HepG2 (cell line): Measurements from ENCODE around the gene DDO. TPM values are rescaled to one million over a fixed set of nuclear protein-coding genes. Genes with fewer than 3 reads are reported as not detected.

Experiments used
- ATAC-seq: fragments of 200-7000 bp; cut with Tn5 transposase; 3 replicates; pipeline ENCODE4 v1.9.1; 2020; ENCODE audit warnings: mild to moderate bottlenecking, moderate library complexity
- BruUV-seq: library from RNA; stranded (reverse); fragments of 400-500 nt; replicated peaks from 2 replicates; lab custom pipeline; 2021; lab: Mats Ljungman, UMichigan
- CTCF ChIA-PET: fragments of 300-600 bp; formaldehyde crosslinking; extraction: SDS; loops from one replicate; lab custom pipeline; 2021; ENCODE audit warnings: low total read pairs, inconsistent platforms, low intra/inter-chr PET ratio; lab: Yijun Ruan, JAX
- POLR2A ChIA-PET: fragments of 350-600 bp; sonication (Branson Sonifier 250); formaldehyde crosslinking; loops from one replicate; lab custom pipeline; 2020; ENCODE audit warnings: antibody characterized with exemption, inconsistent platforms; lab: Yijun Ruan, JAX
- DNase-seq: peaks from one replicate; pipeline ENCODE4 v3.0.0-alpha.2; 2015; ENCODE audit warnings: low spot score
- FAIRE-seq: peaks from 3 replicates; lab custom pipeline; 2011; peaks lifted over from hg19 to GRCh38; lab: Jason Lieb, UNC
- H2AFZ ChIP-seq: one replicate; pipeline ENCODE4 v1.6.1; 2011; ENCODE audit warnings: low read length, inconsistent platforms
- H3K27ac ChIP-seq: fragments of 300-600 bp; 3 replicates; pipeline ENCODE4 v1.8.0; 2011; ENCODE audit warnings: mixed run types, mild to moderate bottlenecking, mixed read lengths, low read length, inconsistent platforms; ENCODE audit not compliant: insufficient read depth; ENCODE audit errors: extremely low read length
- H3K27me3 ChIP-seq, 2 experiments: fragments of 200-600 bp in 1 of 2; 2 replicates in 1 of 2; 3 replicates in 1 of 2; pipeline versions ENCODE4 v1.6.0 to v1.8.0; 2011; ENCODE audit warnings: low read length in 2 of 2, mild to moderate bottlenecking in 2 of 2, moderate library complexity in 2 of 2, inconsistent platforms in 1 of 2; ENCODE audit not compliant: insufficient read depth in 2 of 2, control insufficient read depth in 1 of 2
- H3K36me3 ChIP-seq, 2 experiments: fragments of 200-600 bp in 1 of 2; replicated peaks in 1 of 2; 2 replicates in 1 of 2; 3 replicates in 1 of 2; pipeline versions ENCODE4 v1.5.1 to v1.8.0; 2011; ENCODE audit warnings: low read length in 2 of 2, inconsistent platforms in 1 of 2; ENCODE audit not compliant: insufficient read depth in 2 of 2, control insufficient read depth in 1 of 2
- H3K4me1 ChIP-seq: 2 replicates; pipeline ENCODE4 v1.5.1; 2012; ENCODE audit warnings: low read length, inconsistent platforms; ENCODE audit not compliant: insufficient read depth
- H3K4me2 ChIP-seq: 2 replicates; pipeline ENCODE4 v1.6.0; 2011; ENCODE audit warnings: low read depth, low read length, inconsistent platforms
- H3K4me3 ChIP-seq, 3 experiments: fragments of 200-600 bp in 1 of 3; sonication (generic), shearing (Covaris generic) in 1 of 3; replicated peaks in 1 of 3; 2 replicates each; pipeline ENCODE4 v1.5.1; 2011 to 2016; ENCODE audit warnings: low read length in 3 of 3, inconsistent platforms in 2 of 3, low read depth in 2 of 3, mild to moderate bottlenecking in 2 of 3, control low read depth in 1 of 3, mixed read lengths in 1 of 3; ENCODE audit not compliant: insufficient read depth in 1 of 3
- H3K79me2 ChIP-seq: one replicate; pipeline ENCODE4 v1.6.1; 2011; ENCODE audit warnings: low read length, inconsistent platforms; ENCODE audit not compliant: insufficient read depth
- H3K9ac ChIP-seq: 2 replicates; pipeline ENCODE4 v1.6.0; 2011; ENCODE audit warnings: mild to moderate bottlenecking, low read depth, low read length, inconsistent platforms; ENCODE audit not compliant: insufficient read depth
- H3K9me3 ChIP-seq: 2 replicates; pipeline ENCODE4 v1.5.1; 2012; ENCODE audit warnings: mild to moderate bottlenecking, low read length
- H4K20me1 ChIP-seq: 2 replicates; pipeline ENCODE4 v1.6.0; 2011; ENCODE audit warnings: inconsistent platforms, mild to moderate bottlenecking, low read length, moderate library complexity; ENCODE audit not compliant: insufficient read depth
- ATM ChIP-seq: fragments of 450-650 bp; IDR thresholded peaks from 2 replicates; pipeline ENCODE4 v1.7.1; 2017; ENCODE audit warnings: mild to moderate bottlenecking, borderline replicate concordance
- HNF4G ChIP-seq, 2 experiments: sonication (generic) in 1 of 2; formaldehyde crosslinking in 1 of 2; IDR thresholded peaks; 2 replicates each; pipeline versions ENCODE4 v1.4.0 to v1.6.1; 2011 to 2020; ENCODE audit warnings: borderline replicate concordance in 2 of 2, low read depth in 2 of 2, mild to moderate bottlenecking in 2 of 2, low read length in 1 of 2, missing genetic modification reagents in 1 of 2, moderate library complexity in 1 of 2
- NR2F1 ChIP-seq, 2 experiments: fragments of 450-650 bp in 1 of 2; formaldehyde crosslinking in 1 of 2; IDR thresholded peaks; 2 replicates each; pipeline versions ENCODE4 v1.5.0 to v1.6.1; 2016 to 2020; ENCODE audit warnings: mild to moderate bottlenecking in 1 of 2, missing compliant biosample characterization in 1 of 2, missing genetic modification reagents in 1 of 2, moderate library complexity in 1 of 2
- PRDM10 ChIP-seq: sonication (generic); formaldehyde crosslinking; IDR thresholded peaks from 2 replicates; pipeline ENCODE4 v1.4.0; 2020; ENCODE audit warnings: low read depth, missing genetic modification reagents
- TEF ChIP-seq: sonication (generic); formaldehyde crosslinking; IDR thresholded peaks from 2 replicates; pipeline ENCODE4 v1.5.0; 2020; ENCODE audit warnings: missing genetic modification reagents
- ZNF10 ChIP-seq: sonication (generic); formaldehyde crosslinking; IDR thresholded peaks from 2 replicates; pipeline ENCODE4 v1.4.0; 2020; ENCODE audit warnings: mild to moderate bottlenecking, low read depth, missing genetic modification reagents, borderline replicate concordance
- ZNF496 ChIP-seq: sonication (generic); formaldehyde crosslinking; IDR thresholded peaks from 2 replicates; pipeline ENCODE4 v1.8.1; 2023; ENCODE audit warnings: mild to moderate bottlenecking, moderate library complexity, missing genetic modification reagents; ENCODE audit not compliant: insufficient replicate concordance
- ZNF543 ChIP-seq: sonication (generic); formaldehyde crosslinking; IDR thresholded peaks from 2 replicates; pipeline ENCODE4 v1.4.0; 2020; ENCODE audit warnings: mild to moderate bottlenecking, missing genetic modification reagents
- ZSCAN31 ChIP-seq: sonication (generic); formaldehyde crosslinking; IDR thresholded peaks from 2 replicates; pipeline ENCODE4 v1.5.0; 2020; ENCODE audit warnings: low read depth, mild to moderate bottlenecking, missing genetic modification reagents
- WGBS: methylation state at CpG from one replicate; pipeline ENCODE4 v1.1.6; 2017; ENCODE audit warnings: low lambda C conversion rate; 5-methylcytosine and 5-hydroxymethylcytosine counted together
- in situ Hi-C: cut with HindIII; loops from 2 replicates; pipeline ENCODE4 v1.10.0; 2017; ENCODE audit warnings: low pct_unique_long_range_greater_than_20kb; ENCODE audit not compliant: extremely low pct_ligation_motif_present
- intact Hi-C: fragments of 100-400 bp; cut with micrococcal nuclease; formaldehyde crosslinking; loops from one replicate; pipeline ENCODE4 v1.10.0; 2022; ENCODE audit not compliant: unreplicated experiment
- polyA plus RNA-seq, 8 experiments: library from polyadenylated mRNA; depleted of rRNA in 3 of 8; stranded (reverse) in 7 of 8; unstranded in 1 of 8; fragments of >200 nt; fragmentation: Illumina TruSeq in 4 of 8; extraction: Trizol in 4 of 8; gene quantifications; 2 replicates each; pipeline versions ENCODE4 v1.2.1 to v1.2.3, GENCODE V29; 2011 to 2016; ENCODE audit warnings: low read depth in 4 of 8, missing spikeins in 1 of 8, mixed read lengths in 1 of 8; ENCODE audit not compliant: insufficient read depth in 1 of 8
- total RNA-seq, 5 experiments: library from RNA; depleted of rRNA; stranded (reverse); fragments of >200 nt; fragmentation: Illumina TruSeq; extraction: Trizol; gene quantifications; 2 replicates each; pipeline ENCODE4 v1.2.3, GENCODE V29; 2016; ENCODE audit warnings: low read depth in 1 of 5
- TF ChIP-seq, protein P1 (sequence below): sonication (generic); formaldehyde crosslinking; IDR thresholded peaks from 2 replicates; pipeline ENCODE4 v1.4.0; 2020; ENCODE audit warnings: missing genetic modification reagents
- TF ChIP-seq, protein P2 (sequence below): sonication (generic); formaldehyde crosslinking; IDR thresholded peaks from 2 replicates; pipeline ENCODE4 v1.4.0; 2020; ENCODE audit warnings: mild to moderate bottlenecking, missing genetic modification reagents
- TF ChIP-seq, protein P3 (sequence below): sonication (generic); formaldehyde crosslinking; IDR thresholded peaks from 2 replicates; pipeline ENCODE4 v1.4.0; 2020; ENCODE audit warnings: missing genetic modification reagents, borderline replicate concordance

The DDO gene
- total and polyA plus RNA-seq, 2 of the 13 experiments (the other 11 are each of a cell fraction or from before 2014, with no cell fraction given) = 6.1 to 10.3 TPM

DNA sequence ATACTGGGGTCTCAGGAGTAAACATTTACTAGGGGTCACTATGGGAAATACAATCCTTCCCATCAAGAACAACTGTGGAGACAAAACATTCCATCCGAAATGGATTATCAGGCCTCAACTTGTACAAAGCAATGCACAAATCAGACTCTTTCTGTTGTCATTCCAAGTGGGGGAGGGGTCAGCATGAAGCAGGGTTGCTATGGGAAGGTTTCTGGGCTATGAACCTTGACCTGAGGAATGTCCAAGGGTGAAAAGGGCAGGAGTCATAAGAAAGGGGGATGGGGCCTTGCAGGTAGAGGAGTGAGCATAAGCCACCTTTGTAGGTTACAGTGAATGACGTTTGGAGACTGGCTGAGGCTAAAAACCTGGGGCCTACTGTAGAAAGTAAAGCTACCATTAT lies 60.4 kb downstream of the DDO start:
- no peak overlapping the region for H3K9ac ChIP-seq
- WGBS = 0% methylated on average over 2 of the region's 2 CpGs
- ATAC-seq = no peak
- in situ Hi-C loops (no loop called here), intact Hi-C loops (no loop called here)
- H3K79me2 ChIP-seq = no peaks in the 10 kb centered on the region
- no peak overlapping the region for H3K27ac ChIP-seq
- no TSS peak for BruUV-seq
- H3K36me3 ChIP-seq = no peaks in the 10 kb centered on the region
- H3K4me3 ChIP-seq = no peak overlapping the region
- no peaks in the 10 kb centered on the region for H3K9me3 ChIP-seq
- H3K4me1 ChIP-seq = peaks cover 27% of the 10 kb centered on the region
- no peak for FAIRE-seq
- DNase-seq = no peak
- no peak overlapping the region for H2AFZ ChIP-seq
- ChIA-PET POLR2A (no interaction called here), CTCF (no interaction called here)
- H3K4me2 ChIP-seq = no peak overlapping the region
- H4K20me1 ChIP-seq = no peaks in the 10 kb centered on the region
- H3K27me3 ChIP-seq = no peaks in the 10 kb centered on the region; a peak in 1 of 5 replicates
- TF ChIP-seq ZSCAN31 (CRISPR knock-in tag) (no peak), HNF4G (IDR thresholded peaks at IDR 0.05; ENCODE audit: borderline replicate concordance, low read depth, low read length) (peak; percentile 29; the same call in 1 of the 2 replicates), HNF4G (CRISPR knock-in tag; IDR thresholded peaks at IDR 0.05; ENCODE audit: borderline replicate concordance, low read depth) (no peak), PRDM10 (CRISPR knock-in tag) (no peak), ZNF496 (CRISPR knock-in tag) (no peak), ZNF543 (no peak), NR2F1 (CRISPR knock-in tag; IDR thresholded peaks at IDR 0.05) (peak in 1 of 2 experiments; percentile 27; a peak in 1 of 4 replicates), ATM (no peak), TEF (CRISPR knock-in tag) (no peak), ZNF10 (no peak)
- TF ChIP-seq, protein P1, sequence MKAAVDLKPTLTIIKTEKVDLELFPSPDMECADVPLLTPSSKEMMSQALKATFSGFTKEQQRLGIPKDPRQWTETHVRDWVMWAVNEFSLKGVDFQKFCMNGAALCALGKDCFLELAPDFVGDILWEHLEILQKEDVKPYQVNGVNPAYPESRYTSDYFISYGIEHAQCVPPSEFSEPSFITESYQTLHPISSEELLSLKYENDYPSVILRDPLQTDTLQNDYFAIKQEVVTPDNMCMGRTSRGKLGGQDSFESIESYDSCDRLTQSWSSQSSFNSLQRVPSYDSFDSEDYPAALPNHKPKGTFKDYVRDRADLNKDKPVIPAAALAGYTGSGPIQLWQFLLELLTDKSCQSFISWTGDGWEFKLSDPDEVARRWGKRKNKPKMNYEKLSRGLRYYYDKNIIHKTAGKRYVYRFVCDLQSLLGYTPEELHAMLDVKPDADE (CRISPR knock-in tag) = no peak
- TF ChIP-seq, protein P2, sequence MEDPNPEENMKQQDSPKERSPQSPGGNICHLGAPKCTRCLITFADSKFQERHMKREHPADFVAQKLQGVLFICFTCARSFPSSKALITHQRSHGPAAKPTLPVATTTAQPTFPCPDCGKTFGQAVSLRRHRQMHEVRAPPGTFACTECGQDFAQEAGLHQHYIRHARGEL (CRISPR knock-in tag) = no peak
- TF ChIP-seq, protein P3, sequence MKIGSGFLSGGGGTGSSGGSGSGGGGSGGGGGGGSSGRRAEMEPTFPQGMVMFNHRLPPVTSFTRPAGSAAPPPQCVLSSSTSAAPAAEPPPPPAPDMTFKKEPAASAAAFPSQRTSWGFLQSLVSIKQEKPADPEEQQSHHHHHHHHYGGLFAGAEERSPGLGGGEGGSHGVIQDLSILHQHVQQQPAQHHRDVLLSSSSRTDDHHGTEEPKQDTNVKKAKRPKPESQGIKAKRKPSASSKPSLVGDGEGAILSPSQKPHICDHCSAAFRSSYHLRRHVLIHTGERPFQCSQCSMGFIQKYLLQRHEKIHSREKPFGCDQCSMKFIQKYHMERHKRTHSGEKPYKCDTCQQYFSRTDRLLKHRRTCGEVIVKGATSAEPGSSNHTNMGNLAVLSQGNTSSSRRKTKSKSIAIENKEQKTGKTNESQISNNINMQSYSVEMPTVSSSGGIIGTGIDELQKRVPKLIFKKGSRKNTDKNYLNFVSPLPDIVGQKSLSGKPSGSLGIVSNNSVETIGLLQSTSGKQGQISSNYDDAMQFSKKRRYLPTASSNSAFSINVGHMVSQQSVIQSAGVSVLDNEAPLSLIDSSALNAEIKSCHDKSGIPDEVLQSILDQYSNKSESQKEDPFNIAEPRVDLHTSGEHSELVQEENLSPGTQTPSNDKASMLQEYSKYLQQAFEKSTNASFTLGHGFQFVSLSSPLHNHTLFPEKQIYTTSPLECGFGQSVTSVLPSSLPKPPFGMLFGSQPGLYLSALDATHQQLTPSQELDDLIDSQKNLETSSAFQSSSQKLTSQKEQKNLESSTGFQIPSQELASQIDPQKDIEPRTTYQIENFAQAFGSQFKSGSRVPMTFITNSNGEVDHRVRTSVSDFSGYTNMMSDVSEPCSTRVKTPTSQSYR (CRISPR knock-in tag) = peak; percentile 87
